Panc1 (cell line): ENCODE measurements around the gene DIAPH2. TPM values are rescaled to one million over a fixed set of nuclear protein-coding genes. Genes with fewer than 3 reads are reported as not detected.

Experiments used
- ATAC-seq: fragments of 200-7000 bp; cut with Tn5 transposase; 2 replicates; pipeline ENCODE4 v1.9.1; 2020; ENCODE audit warnings: mild to moderate bottlenecking, moderate library complexity
- BruUV-seq: library from RNA; stranded (reverse); fragments of 400-500 nt; replicated peaks from 2 replicates; lab custom pipeline; 2021; lab: Mats Ljungman, UMichigan
- CTCF ChIA-PET: fragments of 300-600 bp; sonication (Branson Sonifier 250); formaldehyde crosslinking; loops from one replicate; lab custom pipeline; 2022; ENCODE audit warnings: antibody characterized with exemption; lab: Charles Lee
- POLR2A ChIA-PET: fragments of 300-600 bp; sonication (Branson Sonifier 250); formaldehyde crosslinking; loops from one replicate; lab custom pipeline; 2022; ENCODE audit warnings: antibody characterized with exemption; lab: Charles Lee
- DNase-seq: peaks from one replicate; pipeline ENCODE4 v3.0.0-alpha.2; 2010; ENCODE audit warnings: low read depth, low spot score
- H3K27ac ChIP-seq: 2 replicates; pipeline ENCODE4 v1.5.1; 2011; ENCODE audit warnings: mild to moderate bottlenecking, low read length, inconsistent platforms
- H3K27me3 ChIP-seq: fragments of 200-500 bp; sonication (Bioruptor generic); 2 replicates; pipeline ENCODE4 v1.6.0; 2014; ENCODE audit warnings: low read length, inconsistent platforms; ENCODE audit not compliant: control insufficient read depth, insufficient read depth
- H3K36me3 ChIP-seq: fragments of 200-500 bp; sonication (Bioruptor generic); 2 replicates; pipeline ENCODE4 v1.5.1; 2014; ENCODE audit warnings: inconsistent platforms, mild to moderate bottlenecking, low read length, moderate library complexity; ENCODE audit not compliant: control insufficient read depth, insufficient read depth
- H3K4me1 ChIP-seq: 2 replicates; pipeline ENCODE4 v1.5.1; 2011; ENCODE audit warnings: inconsistent platforms, mild to moderate bottlenecking, low read length, moderate library complexity; ENCODE audit not compliant: control insufficient read depth, insufficient read depth
- H3K4me3 ChIP-seq, 2 experiments: 2 replicates each; pipeline ENCODE4 v1.5.1; 2011 to 2012; ENCODE audit warnings: low read depth in 2 of 2, low read length in 2 of 2, mild to moderate bottlenecking in 2 of 2, inconsistent platforms in 1 of 2, moderate library complexity in 1 of 2
- H3K9me3 ChIP-seq: fragments of 200-500 bp; sonication (Bioruptor generic); 2 replicates; pipeline ENCODE4 v1.5.1; 2014; ENCODE audit warnings: low read depth, mild to moderate bottlenecking, inconsistent platforms, low read length, moderate library complexity; ENCODE audit not compliant: control insufficient read depth, insufficient read depth
- CTCF ChIP-seq: fragments of 450-650 bp; IDR thresholded peaks from 2 replicates; pipeline ENCODE4 v1.5.1; 2017; ENCODE audit warnings: mild to moderate bottlenecking
- POLR2AphosphoS5 ChIP-seq: IDR thresholded peaks from 2 replicates; pipeline ENCODE4 v1.6.1; 2012; ENCODE audit warnings: mild to moderate bottlenecking, low read depth, low read length, moderate library complexity
- REST ChIP-seq, 2 experiments: IDR thresholded peaks; 2 replicates each; pipeline ENCODE4 v1.6.1; 2011 to 2012; ENCODE audit warnings: low read depth in 2 of 2, control low read depth in 1 of 2, low read length in 1 of 2, mild to moderate bottlenecking in 1 of 2, moderate library complexity in 1 of 2; ENCODE audit not compliant: insufficient read depth in 1 of 2
- SIN3A ChIP-seq: IDR thresholded peaks from 2 replicates; pipeline ENCODE4 v1.6.1; 2012; ENCODE audit warnings: low read depth, mild to moderate bottlenecking, low read length, moderate library complexity, borderline replicate concordance; ENCODE audit not compliant: insufficient read depth
- TCF7L2 ChIP-seq: IDR thresholded peaks from 2 replicates; pipeline ENCODE4 v1.6.1; 2011; ENCODE audit warnings: mild to moderate bottlenecking, low read depth, low read length, inconsistent platforms
- in situ Hi-C: cut with HindIII; loops from 2 replicates; pipeline ENCODE4 v1.10.0; 2016; ENCODE audit warnings: low sequenced_read_pairs, low pct_unique_long_range_greater_than_20kb
- intact Hi-C: fragments of 100-400 bp; cut with micrococcal nuclease; formaldehyde crosslinking; loops from one replicate; pipeline ENCODE4 v1.10.0; 2022; ENCODE audit not compliant: unreplicated experiment
- total RNA-seq: library from RNA; stranded (reverse); gene quantifications from one replicate; pipeline ENCODE4 v1.2.1, GENCODE V29; 2021; ENCODE audit not compliant: unreplicated experiment

The DIAPH2 gene
- total RNA-seq, 1 experiment from 2014 or later = 17.0 TPM

- Histone ChIP-seq H3K4me3 (no peak overlapping the region), H3K27me3 (no peaks in the 10 kb centered on the region), H3K4me1 (no peaks in the 10 kb centered on the region), H3K27ac (no peak overlapping the region), H3K36me3 (no peaks in the 10 kb centered on the region), H3K9me3 (no peaks in the 10 kb centered on the region)
- no TSS peak for BruUV-seq
- ChIA-PET CTCF (no interaction called here), POLR2A (no interaction called here)
- in situ Hi-C loops = no loop called here
- ATAC-seq (no peak), DNase-seq (no peak)
- TF ChIP-seq SIN3A = no peak
- TF ChIP-seq TCF7L2 = no peak
- no peak for TF ChIP-seq REST (IDR thresholded peaks at IDR 0.05; ENCODE audit: insufficient read depth in 1 of 2, low read depth in 2 of 2, low read length in 1 of 2)
- no peak for TF ChIP-seq POLR2AphosphoS5
- TF ChIP-seq CTCF = no peak
- intact Hi-C loops = no loop called here
Measured at GRCh38 chrX:97117572-97117971, 432.9 kb downstream of the DIAPH2 start.

- CTCF ChIA-PET = no interaction called here
- no peak for ATAC-seq
Measured at GRCh38 chrX:97119474-97120109, 434.9 kb downstream of the DIAPH2 start.

More at GRCh38 chrX:97119474-97120109, 434.9 kb downstream of the DIAPH2 start:
- no peaks in the 10 kb centered on the region for H3K36me3 ChIP-seq
- in situ Hi-C loops = no loop called here
- no peak overlapping the region for H3K4me3 ChIP-seq
- H3K9me3 ChIP-seq = no peaks in the 10 kb centered on the region
- intact Hi-C loops = no loop called here
- no peaks in the 10 kb centered on the region for H3K27me3 ChIP-seq
- TF ChIP-seq SIN3A = no peak
- no peak for TF ChIP-seq REST (IDR thresholded peaks at IDR 0.05; ENCODE audit: insufficient read depth in 1 of 2, low read depth in 2 of 2, low read length in 1 of 2)
- no peak for TF ChIP-seq TCF7L2
- no peak for TF ChIP-seq POLR2AphosphoS5
- no peak for TF ChIP-seq CTCF
- no peak overlapping the region for H3K27ac ChIP-seq
- no peaks in the 10 kb centered on the region for H3K4me1 ChIP-seq
- POLR2A ChIA-PET = no interaction called here
- BruUV-seq = no TSS peak
- no peak for DNase-seq
